ENCODE data around the gene PTPRM. TPM values are rescaled to one million over a fixed set of nuclear protein-coding genes. Genes with fewer than 3 reads are reported as not detected.

PTPRM gene
- polyA plus RNA-seq, 1 experiment: 81.1 TPM

DNA sequence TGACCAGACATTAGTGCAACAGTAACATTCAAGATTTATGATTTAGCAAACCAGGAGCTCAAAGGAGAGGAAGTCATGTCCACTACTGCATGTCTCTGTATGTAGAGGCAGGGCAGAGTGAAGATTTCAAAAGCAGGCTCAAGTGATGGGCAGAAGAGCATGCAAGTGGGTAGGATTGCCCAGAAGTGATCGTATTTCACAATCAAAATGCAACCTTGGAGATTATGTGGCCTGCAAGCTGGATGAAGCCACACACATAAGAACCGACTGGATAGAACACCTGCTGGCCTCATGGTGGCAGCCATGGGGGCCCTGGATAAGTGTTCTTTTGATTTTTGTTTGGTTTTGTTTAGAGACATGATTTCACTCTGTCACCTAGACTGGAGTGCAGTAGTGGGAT, 755.4 kb downstream of the PTPRM start:
- Histone ChIP-seq H3K27me3 (ENCODE audit: control insufficient read depth, insufficient read depth, low read length) (no peaks in the 10 kb centered on the region), H3K9me3 (ENCODE audit: control insufficient read depth, insufficient read depth, low read length) (no peaks in the 10 kb centered on the region), H3K4me3 (ENCODE audit: low read depth, low read length) (no peak overlapping the region), H3K27ac (ENCODE audit: low read depth, low read length) (no peak overlapping the region)
- TF ChIP-seq, protein P1, sequence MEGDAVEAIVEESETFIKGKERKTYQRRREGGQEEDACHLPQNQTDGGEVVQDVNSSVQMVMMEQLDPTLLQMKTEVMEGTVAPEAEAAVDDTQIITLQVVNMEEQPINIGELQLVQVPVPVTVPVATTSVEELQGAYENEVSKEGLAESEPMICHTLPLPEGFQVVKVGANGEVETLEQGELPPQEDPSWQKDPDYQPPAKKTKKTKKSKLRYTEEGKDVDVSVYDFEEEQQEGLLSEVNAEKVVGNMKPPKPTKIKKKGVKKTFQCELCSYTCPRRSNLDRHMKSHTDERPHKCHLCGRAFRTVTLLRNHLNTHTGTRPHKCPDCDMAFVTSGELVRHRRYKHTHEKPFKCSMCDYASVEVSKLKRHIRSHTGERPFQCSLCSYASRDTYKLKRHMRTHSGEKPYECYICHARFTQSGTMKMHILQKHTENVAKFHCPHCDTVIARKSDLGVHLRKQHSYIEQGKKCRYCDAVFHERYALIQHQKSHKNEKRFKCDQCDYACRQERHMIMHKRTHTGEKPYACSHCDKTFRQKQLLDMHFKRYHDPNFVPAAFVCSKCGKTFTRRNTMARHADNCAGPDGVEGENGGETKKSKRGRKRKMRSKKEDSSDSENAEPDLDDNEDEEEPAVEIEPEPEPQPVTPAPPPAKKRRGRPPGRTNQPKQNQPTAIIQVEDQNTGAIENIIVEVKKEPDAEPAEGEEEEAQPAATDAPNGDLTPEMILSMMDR (IDR thresholded peaks at IDR 0.05; ENCODE audit: low read depth, low read length): no peak
- DNase-seq (ENCODE audit: low read depth, low spot score): no peak
- ChIA-PET POLR2A (no interaction called here), CTCF (interaction anchor here (1.0 kb wide), 1 partner anchor 21 kb away, joined by 3 read pairs; no protein-coding TSS in a partner anchor)

DNA sequence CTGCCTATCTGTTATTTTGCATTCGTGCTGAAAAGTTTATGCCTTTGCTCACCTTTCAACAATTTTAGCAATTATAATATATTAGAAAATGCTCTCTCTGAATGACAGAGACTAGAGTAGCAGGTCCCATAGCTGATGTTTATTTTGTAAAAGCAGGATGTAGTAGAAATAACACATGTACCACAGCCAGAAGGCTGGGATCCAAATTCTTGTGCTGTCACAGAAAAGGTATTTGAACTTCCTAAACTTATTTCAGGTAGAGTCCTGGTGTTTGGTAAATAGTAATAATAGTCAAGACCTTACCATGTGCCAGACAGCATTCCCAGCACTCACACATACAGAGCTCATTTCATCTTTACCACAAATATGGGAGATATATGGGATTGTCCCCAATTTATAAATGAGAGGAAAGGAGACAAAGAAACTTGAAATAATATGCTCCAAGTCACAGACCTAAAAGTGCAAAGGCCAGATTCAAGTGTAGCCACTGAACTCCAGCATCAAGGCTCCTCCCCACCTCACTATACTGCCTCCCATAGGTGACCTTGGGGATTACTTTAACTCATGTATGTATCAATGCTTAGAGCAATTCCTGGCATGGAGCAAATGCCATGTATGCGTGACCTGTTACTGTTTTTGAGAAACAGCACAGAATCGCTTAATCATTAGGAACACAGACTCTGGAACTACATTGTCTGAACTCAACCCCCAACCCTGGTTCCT, 757.4 kb downstream of the PTPRM start:
- TF ChIP-seq, protein P1 (IDR thresholded peaks at IDR 0.05; ENCODE audit: low read depth, low read length): no peak
- no peak overlapping the region for H3K27ac ChIP-seq (ENCODE audit: low read depth, low read length)
- ChIA-PET POLR2A (no interaction called here), CTCF (no interaction called here)
- no peak overlapping the region for H3K4me3 ChIP-seq (ENCODE audit: low read depth, low read length)
- H3K27me3 ChIP-seq (ENCODE audit: control insufficient read depth, insufficient read depth, low read length): no peaks in the 10 kb centered on the region
- no peaks in the 10 kb centered on the region for H3K9me3 ChIP-seq (ENCODE audit: control insufficient read depth, insufficient read depth, low read length)
- DNase-seq (ENCODE audit: low read depth, low spot score): no peak

DNA sequence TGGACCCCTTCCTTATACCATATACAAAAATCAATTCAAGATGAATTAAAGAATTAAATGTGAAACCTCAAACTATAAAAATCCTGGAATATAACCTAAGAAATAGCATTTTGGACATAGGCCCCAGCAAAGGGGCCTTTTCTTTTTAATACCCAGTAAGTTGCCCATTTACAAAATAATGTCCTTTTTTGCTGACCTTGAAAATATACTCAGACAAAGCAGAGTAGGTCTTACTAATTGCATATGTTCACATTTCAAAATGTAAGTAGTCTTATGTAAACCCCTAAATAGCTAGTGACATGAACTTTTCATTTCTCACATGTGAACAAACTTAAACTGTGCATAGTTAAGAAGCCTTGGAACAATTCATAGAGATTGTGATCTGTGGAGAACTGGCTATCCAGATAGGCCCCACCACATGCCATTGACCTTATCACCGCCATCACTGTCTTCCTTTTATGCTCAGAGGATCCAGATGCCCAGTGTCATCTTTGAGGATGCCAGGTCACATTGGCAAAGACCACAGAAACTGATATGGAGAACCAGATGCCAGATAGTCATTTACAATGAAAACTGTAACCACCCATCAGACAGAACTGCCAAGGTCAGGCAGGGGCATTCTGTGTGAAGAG, 759.8 kb downstream of the PTPRM start:
- Histone ChIP-seq H3K4me3 (ENCODE audit: low read depth, low read length) (no peak overlapping the region), H3K27me3 (ENCODE audit: control insufficient read depth, insufficient read depth, low read length) (no peaks in the 10 kb centered on the region), H3K27ac (ENCODE audit: low read depth, low read length) (no peak overlapping the region), H3K9me3 (ENCODE audit: control insufficient read depth, insufficient read depth, low read length) (no peaks in the 10 kb centered on the region)
- POLR2A ChIA-PET: no interaction called here
- CTCF ChIA-PET: no interaction called here
- TF ChIP-seq, protein P1 (IDR thresholded peaks at IDR 0.05; ENCODE audit: low read depth, low read length): no peak
- no peak for DNase-seq (ENCODE audit: low read depth, low spot score)

DNA sequence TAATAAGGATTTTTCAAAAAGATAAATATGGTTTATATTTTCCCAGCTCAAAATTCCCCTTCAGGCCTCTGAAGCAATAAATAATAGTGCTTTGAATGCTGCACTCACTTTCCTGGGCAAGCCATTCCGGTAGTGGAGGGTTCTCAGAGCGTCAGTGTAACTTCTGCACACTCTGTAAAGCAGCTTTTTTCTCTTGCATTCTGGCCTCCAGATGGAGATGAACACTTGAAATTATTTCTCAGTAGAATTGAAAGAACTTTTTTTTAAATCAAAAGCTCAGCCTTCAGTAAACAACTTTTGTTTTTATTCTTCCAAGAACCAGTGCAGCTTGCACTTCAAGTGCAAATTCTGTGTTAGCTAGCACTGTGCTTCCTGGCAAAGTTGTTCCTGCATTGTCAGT, 761.0 kb downstream of the PTPRM start:
- CTCF ChIA-PET: interaction anchor here (0.7 kb wide), 1 partner anchor 61 kb away, joined by 4 read pairs; no protein-coding TSS in a partner anchor
- POLR2A ChIA-PET: no interaction called here
- Histone ChIP-seq H3K9me3 (ENCODE audit: control insufficient read depth, insufficient read depth, low read length) (no peaks in the 10 kb centered on the region), H3K27ac (ENCODE audit: low read depth, low read length) (no peak overlapping the region), H3K4me3 (ENCODE audit: low read depth, low read length) (no peak overlapping the region), H3K27me3 (ENCODE audit: control insufficient read depth, insufficient read depth, low read length) (no peaks in the 10 kb centered on the region)
- no peak for DNase-seq (ENCODE audit: low read depth, low spot score)
- TF ChIP-seq, protein P1 (IDR thresholded peaks at IDR 0.05; ENCODE audit: low read depth, low read length): no peak

DNA sequence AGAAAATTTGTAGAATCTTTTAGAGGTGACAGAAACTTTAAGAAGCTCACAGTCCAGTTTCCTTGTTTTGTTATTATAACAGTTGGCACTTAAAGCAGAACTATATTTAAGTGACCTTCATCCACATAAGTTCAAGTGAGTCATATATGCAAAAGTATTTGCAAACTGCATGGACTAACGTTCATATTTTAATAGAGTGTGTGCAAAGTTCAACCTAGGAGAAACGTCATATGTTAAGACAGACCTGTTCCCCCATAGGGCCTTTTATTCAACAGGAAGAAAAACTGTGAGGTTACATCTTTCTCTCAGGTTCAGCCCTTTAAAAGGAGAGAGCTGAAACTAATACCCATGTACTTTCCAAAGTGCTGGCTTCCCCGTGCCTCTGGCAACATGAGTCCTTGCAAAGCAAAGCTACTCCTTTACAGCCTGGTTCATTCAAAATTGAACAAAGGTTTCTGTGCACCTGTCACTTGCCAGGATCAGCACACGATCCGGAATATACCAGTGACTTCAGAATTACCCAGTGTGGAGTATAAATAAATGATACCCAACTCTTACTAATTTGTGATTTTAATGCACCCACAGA, 762.2 kb downstream of the PTPRM start:
- Histone ChIP-seq H3K27me3 (ENCODE audit: control insufficient read depth, insufficient read depth, low read length) (no peaks in the 10 kb centered on the region), H3K4me3 (ENCODE audit: low read depth, low read length) (no peak overlapping the region), H3K27ac (ENCODE audit: low read depth, low read length) (no peak overlapping the region), H3K9me3 (ENCODE audit: control insufficient read depth, insufficient read depth, low read length) (no peaks in the 10 kb centered on the region)
- DNase-seq (ENCODE audit: low read depth, low spot score): peak; percentile 42
- CTCF ChIA-PET: no interaction called here
- TF ChIP-seq, protein P1 (IDR thresholded peaks at IDR 0.05; ENCODE audit: low read depth, low read length): no peak
- POLR2A ChIA-PET: no interaction called here
